H1 (cell line): Measurements from ENCODE around the gene DNAJC17. TPM values are rescaled to one million over a fixed set of nuclear protein-coding genes. Genes with fewer than 3 reads are reported as not detected.

Source experiments
- CTCF ChIA-PET: fragments of 300-600 bp; sonication (Branson Sonifier 250); formaldehyde crosslinking; loops from one replicate; lab custom pipeline; 2021; ENCODE audit not compliant: partially characterized antibody; lab: Charles Lee
- POLR2A ChIA-PET: fragments of 300-600 bp; sonication (Branson Sonifier 250); formaldehyde crosslinking; loops from one replicate; lab custom pipeline; 2021; ENCODE audit warnings: inconsistent platforms; ENCODE audit not compliant: partially characterized antibody; lab: Charles Lee
- DNase-seq, 2 experiments: peaks; one replicate each; pipeline versions ENCODE4 v3.0.0 to v3.0.0-alpha.2; 2010 to 2022; ENCODE audit warnings: low spot score in 2 of 2, low read depth in 1 of 2, mixed read lengths in 1 of 2
- FAIRE-seq: peaks from 2 replicates; lab custom pipeline; 2011; peaks lifted over from hg19 to GRCh38; lab: Jason Lieb, UNC
- H2AFZ ChIP-seq: 2 replicates; pipeline ENCODE4 v1.8.1; 2012; ENCODE audit warnings: low read length, inconsistent platforms
- H2AK5ac ChIP-seq: 2 replicates; pipeline ENCODE4 v1.6.1; 2013; ENCODE audit warnings: low read depth, low read length
- H2BK120ac ChIP-seq: replicated peaks from 2 replicates; pipeline ENCODE3; 2013; ENCODE audit warnings: low read depth, low read length, inconsistent platforms
- H2BK12ac ChIP-seq: 2 replicates; pipeline ENCODE4 v1.6.1; 2013; ENCODE audit warnings: low read depth, low read length
- H2BK15ac ChIP-seq: 2 replicates; pipeline ENCODE4 v1.6.1; 2013; ENCODE audit warnings: low read length
- H2BK20ac ChIP-seq: 2 replicates; pipeline ENCODE4 v1.6.1; 2013; ENCODE audit warnings: low read length
- H2BK5ac ChIP-seq: 2 replicates; pipeline ENCODE4 v1.6.1; 2013; ENCODE audit warnings: low read depth, low read length
- H3K14ac ChIP-seq: 2 replicates; pipeline ENCODE4 v1.6.1; 2013; ENCODE audit warnings: inconsistent platforms; ENCODE audit not compliant: insufficient read length
- H3K18ac ChIP-seq: 2 replicates; pipeline ENCODE4 v1.6.1; 2013; ENCODE audit warnings: low read length; ENCODE audit errors: extremely low read depth
- H3K23ac ChIP-seq: 2 replicates; pipeline ENCODE4 v1.6.1; 2013; ENCODE audit warnings: inconsistent platforms; ENCODE audit not compliant: insufficient read length
- H3K23me2 ChIP-seq: 2 replicates; pipeline ENCODE4 v1.6.1; 2013; ENCODE audit warnings: low read depth, low read length
- H3K27ac ChIP-seq: 2 replicates; pipeline ENCODE4 v1.6.1; 2011; ENCODE audit warnings: low read depth, low read length, inconsistent platforms
- H3K27me3 ChIP-seq, 4 experiments: replicated peaks in 1 of 4; 1 replicate in 1 of 4; 2 replicates in 3 of 4; pipeline versions ENCODE4 v1.6.1 to v1.8.1; 2011 to 2013; ENCODE audit warnings: low read length in 3 of 4, mild to moderate bottlenecking in 3 of 4, inconsistent platforms in 2 of 4, mixed read lengths in 2 of 4, moderate library complexity in 1 of 4; ENCODE audit not compliant: control insufficient read depth in 3 of 4, insufficient read depth in 3 of 4; ENCODE audit errors: extremely low read depth in 1 of 4
- H3K36me3 ChIP-seq, 4 experiments: 2 replicates each; pipeline versions ENCODE4 v1.6.1 to v1.8.1; 2011 to 2013; ENCODE audit warnings: mild to moderate bottlenecking in 4 of 4, low read length in 3 of 4, moderate library complexity in 2 of 4, control low read depth in 1 of 4, inconsistent platforms in 1 of 4; ENCODE audit not compliant: insufficient read depth in 4 of 4, control insufficient read depth in 2 of 4
- H3K4ac ChIP-seq: replicated peaks from 2 replicates; pipeline ENCODE3; 2013; ENCODE audit warnings: low read length, low read depth, mixed read lengths, inconsistent platforms; ENCODE audit not compliant: insufficient read length
- H3K4me1 ChIP-seq, 4 experiments: replicated peaks in 1 of 4; 1 replicate in 1 of 4; 2 replicates in 3 of 4; pipeline versions ENCODE4 v1.6.1 to v1.8.1; 2011 to 2013; ENCODE audit warnings: low read length in 3 of 4, inconsistent platforms in 2 of 4, mixed read lengths in 1 of 4; ENCODE audit not compliant: insufficient read depth in 4 of 4, control insufficient read depth in 3 of 4
- H3K4me2 ChIP-seq, 2 experiments: 2 replicates each; pipeline versions ENCODE4 v1.6.1 to v1.8.1; 2011 to 2013; ENCODE audit warnings: low read depth in 2 of 2, low read length in 2 of 2, control low read depth in 1 of 2, inconsistent platforms in 1 of 2, mild to moderate bottlenecking in 1 of 2; ENCODE audit not compliant: insufficient read depth in 1 of 2
- H3K4me3 ChIP-seq, 4 experiments: fragments of 200-600, 300-600 bp in 1 of 4; sonication (generic), shearing (Covaris generic), sonication (Bioruptor Twin) in 1 of 4; 2 replicates each; pipeline versions ENCODE4 v1.5.1 to v1.8.1; 2011 to 2016; ENCODE audit warnings: low read length in 4 of 4, low read depth in 3 of 4, control low read depth in 2 of 4, inconsistent platforms in 2 of 4, mild to moderate bottlenecking in 2 of 4, mixed read lengths in 1 of 4, moderate library complexity in 1 of 4; ENCODE audit not compliant: insufficient read depth in 2 of 4; ENCODE audit errors: extremely low read depth in 1 of 4
- H3K56ac ChIP-seq: replicated peaks from 2 replicates; pipeline ENCODE3; 2013; ENCODE audit warnings: low read depth, mild to moderate bottlenecking, mixed read lengths, low read length, inconsistent platforms; ENCODE audit not compliant: insufficient read length
- H3K79me1 ChIP-seq: 2 replicates; pipeline ENCODE4 v1.6.1; 2013; ENCODE audit warnings: low read depth, low read length, control low read depth
- H3K79me2 ChIP-seq, 2 experiments: 2 replicates each; pipeline versions ENCODE4 v1.6.1 to v1.8.1; 2012 to 2013; ENCODE audit warnings: low read length in 2 of 2, mild to moderate bottlenecking in 2 of 2, inconsistent platforms in 1 of 2; ENCODE audit not compliant: insufficient read depth in 2 of 2, control insufficient read depth in 1 of 2
- H3K9ac ChIP-seq, 4 experiments: replicated peaks in 1 of 4; 1 replicate in 1 of 4; 2 replicates in 3 of 4; pipeline versions ENCODE4 v1.6.1 to v1.8.1; 2011 to 2013; ENCODE audit warnings: low read depth in 3 of 4, low read length in 3 of 4, control low read depth in 2 of 4, mild to moderate bottlenecking in 2 of 4, moderate library complexity in 2 of 4, inconsistent platforms in 1 of 4; ENCODE audit errors: extremely low read depth in 1 of 4
- H3K9me3 ChIP-seq, 2 experiments: 2 replicates each; pipeline versions ENCODE4 v1.6.1 to v1.8.1; 2012 to 2013; ENCODE audit warnings: mild to moderate bottlenecking in 2 of 2, moderate library complexity in 2 of 2, control low read depth in 1 of 2, inconsistent platforms in 1 of 2, low read depth in 1 of 2, low read length in 1 of 2, mixed read lengths in 1 of 2; ENCODE audit not compliant: insufficient read depth in 2 of 2
- H4K20me1 ChIP-seq, 2 experiments: replicated peaks in 1 of 2; 2 replicates each; pipeline versions ENCODE3 to v1.8.1; 2011 to 2013; ENCODE audit warnings: inconsistent platforms in 2 of 2, low read length in 2 of 2, mild to moderate bottlenecking in 1 of 2; ENCODE audit not compliant: insufficient read depth in 2 of 2, control insufficient read depth in 1 of 2
- H4K5ac ChIP-seq: 2 replicates; pipeline ENCODE4 v1.6.1; 2013; ENCODE audit warnings: low read length, low read depth, mixed read lengths, inconsistent platforms; ENCODE audit not compliant: insufficient read length
- H4K8ac ChIP-seq: 2 replicates; pipeline ENCODE4 v1.8.0; 2013; ENCODE audit warnings: mild to moderate bottlenecking, moderate library complexity, low read length, inconsistent platforms; ENCODE audit not compliant: insufficient read depth; ENCODE audit errors: extremely low read depth
- H4K91ac ChIP-seq: replicated peaks from 2 replicates; pipeline ENCODE3; 2013; ENCODE audit warnings: low read length, mixed read lengths, inconsistent platforms; ENCODE audit not compliant: insufficient read length
- ATF2 ChIP-seq: IDR thresholded peaks from 2 replicates; pipeline ENCODE4 v1.6.1; 2012; ENCODE audit warnings: low read length, inconsistent platforms
- CHD1 ChIP-seq: IDR thresholded peaks from 2 replicates; pipeline ENCODE4 v1.6.1; 2012; ENCODE audit warnings: low read depth, low read length, improper control_type of control experiment
- EZH2 ChIP-seq: fragments of 200-600 bp; sonication (generic); IDR thresholded peaks from 2 replicates; pipeline ENCODE4 v1.7.1; 2012; ENCODE audit warnings: low read depth, mild to moderate bottlenecking, moderate library complexity, low read length, inconsistent platforms; ENCODE audit not compliant: severe bottlenecking
- SP1 ChIP-seq: IDR thresholded peaks from 2 replicates; pipeline ENCODE4 v1.6.1; 2011; ENCODE audit warnings: low read depth, low read length
- SRF ChIP-seq: IDR thresholded peaks from 2 replicates; pipeline ENCODE4 v1.6.1; 2011; ENCODE audit warnings: mild to moderate bottlenecking, low read depth, low read length, moderate library complexity
- WGBS, 2 experiments: shearing (Covaris generic) in 1 of 2; methylation state at CpG; one replicate each; pipeline versions ENCODE4 v1.1.6 to v1.1.7; 2013 to 2015; ENCODE audit warnings: low lambda C conversion rate in 2 of 2, mixed read lengths in 2 of 2, inconsistent platforms in 1 of 2, low coverage in 1 of 2, missing lambda C conversion rate in 1 of 2; ENCODE audit not compliant: insufficient replicate concordance in 2 of 2, insufficient coverage in 1 of 2, insufficient read length in 1 of 2; ENCODE audit errors: extremely low coverage in 1 of 2, missing lambda C conversion rate in 1 of 2; 5-methylcytosine and 5-hydroxymethylcytosine counted together
- polyA plus RNA-seq, 7 experiments: library from polyadenylated mRNA; depleted of rRNA in 3 of 7; stranded (reverse) in 5 of 7; unstranded in 2 of 7; fragments of >200 nt in 5 of 7; fragments of 200-250 nt in 2 of 7; gene quantifications; 1 replicate in 5 of 7; 2 replicates in 1 of 7; 4 replicates in 1 of 7; pipeline versions ENCODE4 v1.2.1 to v1.2.3, GENCODE V29; 2011 to 2013; ENCODE audit warnings: missing spikeins in 2 of 7, mixed read lengths in 2 of 7
- total RNA-seq: library from RNA; stranded (reverse); fragmentation: NEBNext Ultra II Directional; extraction: Animal tissue kit (Norgen Biotek cat#: 25700); gene quantifications from 2 replicates; pipeline ENCODE4 v1.2.1, GENCODE V29; 2021

DNAJC17 gene
- total and polyA plus RNA-seq, 2 of the 8 experiments (the other 6 are each of a cell fraction or from before 2014, with no cell fraction given), result 39.5 to 45.4 TPM

DNA sequence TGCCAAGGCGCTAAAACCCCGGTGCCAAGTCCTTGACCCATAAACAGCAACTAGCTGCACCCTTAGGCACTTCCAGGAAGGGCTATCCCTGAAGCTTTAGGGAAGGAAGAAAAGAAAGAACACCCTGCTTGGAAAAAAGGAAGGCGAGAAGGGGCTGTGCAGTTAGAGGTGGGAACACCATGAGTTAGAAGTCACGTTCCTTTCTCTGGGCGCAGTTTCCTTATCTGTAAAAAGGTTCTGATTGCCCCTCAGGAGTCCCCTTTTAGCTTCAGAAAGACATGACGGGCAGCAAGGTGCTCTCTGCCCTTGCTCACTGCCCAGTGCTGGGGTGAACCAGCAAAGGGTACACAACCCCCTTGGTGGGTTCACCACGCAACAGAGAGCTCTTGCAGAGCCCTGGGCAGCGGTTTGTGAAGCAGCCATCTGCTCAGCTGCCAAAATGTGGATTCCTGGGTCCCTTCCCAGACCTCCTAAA lies 42.6 kb downstream of the DNAJC17 start:
- H3K27me3 ChIP-seq, result peaks cover 0 to 7% (median 3%) of the 10 kb centered on the region in 4 experiments; a peak in 5 of 7 replicates
- H3K79me1 ChIP-seq, result no peaks in the 10 kb centered on the region
- H3K4ac ChIP-seq, result no peak overlapping the region
- H2BK15ac ChIP-seq, result no peak overlapping the region
- H2BK20ac ChIP-seq, result no peak overlapping the region
- no peak overlapping the region for H2AFZ ChIP-seq
- no peaks in the 10 kb centered on the region for H3K9me3 ChIP-seq
- no peak overlapping the region for H2BK120ac ChIP-seq
- no peak overlapping the region for H2BK12ac ChIP-seq
- CTCF ChIA-PET, result interaction anchor here (0.6 to 15.3 kb wide), 12 partner anchors 18 to 510 kb away, joined by 3 to 184 read pairs (median 4); no protein-coding TSS in a partner anchor
- 0 out of 2 replicates have a peak overlapping the region, but pooled peaks have one; percentile 38 for H3K18ac ChIP-seq
- H4K91ac ChIP-seq, result no peak overlapping the region
- peaks cover 0 to 2% of the 10 kb centered on the region in 2 experiments for H4K20me1 ChIP-seq
- no peaks in the 10 kb centered on the region for H3K79me2 ChIP-seq
- H4K5ac ChIP-seq, result no peak overlapping the region
- FAIRE-seq (no peak), DNase-seq (no peak)
- POLR2A ChIA-PET, result interaction anchor here (0.6 to 3.0 kb wide), 14 partner anchors 8 to 526 kb away, joined by 3 to 11 read pairs (median 6); partner anchors contain the start of genes RAD51 and SPINT1
- H2BK5ac ChIP-seq, result no peak overlapping the region
- TF ChIP-seq ATF2, result no peak
- no peak for TF ChIP-seq SP1
- no peak for TF ChIP-seq CHD1
- no peak for TF ChIP-seq SRF
- TF ChIP-seq EZH2, result no peak
- peak overlapping the region; percentile 44 to 81 (median 74) for H3K4me3 ChIP-seq
- H3K27ac ChIP-seq, result no peak overlapping the region
- H3K9ac ChIP-seq, result peak overlapping the region in 3 of 4 experiments; percentile 2 to 26 (median 20); a peak in 3 of 7 replicates
- H3K23me2 ChIP-seq, result peaks cover 14% of the 10 kb centered on the region; the same call in 1 of the 2 replicates
- H3K4me1 ChIP-seq, result peaks cover 6 to 30% (median 19%) of the 10 kb centered on the region in 4 experiments
- 42% methylated on average over 8 of the region's 8 CpGs; no CpG with 5 or more reads in 1 of the 2 experiments for WGBS, 2 experiments
- no peak overlapping the region for H4K8ac ChIP-seq
- no peak overlapping the region for H3K56ac ChIP-seq
- no peak overlapping the region for H3K23ac ChIP-seq
- no peak overlapping the region for H3K14ac ChIP-seq
- H3K4me2 ChIP-seq, result peak overlapping the region; percentile 65 to 92
- no peaks in the 10 kb centered on the region for H3K36me3 ChIP-seq
- no peak overlapping the region for H2AK5ac ChIP-seq
